Measurements from ENCODE around the gene TAS2R3.
"Not testable (repeated sequence)": the region's sequence is repeated elsewhere in the genome, so short reads cannot be mapped to it uniquely, and the experiment has no call there.

TAS2R3 gene

GRCh38 chr7:141763797-141764196 lies at the start of gene TAS2R3:
TSS of gene TAS2R3 (plus strand) at chr7:141764097. CDS start at chr7:141764159, 62 bp downstream.
- DNase-seq (ENCODE audit: insufficient read length, low spot score): no peak
- FAIRE-seq: no peak

GRCh38 chr7:141714571-141714970 lies 49.3 kb upstream of the TAS2R3 start:
- FAIRE-seq (no peak), DNase-seq (ENCODE audit: insufficient read length, low spot score) (no peak)

GRCh38 chr7:141715018-141715417 lies 48.9 kb upstream of the TAS2R3 start:
- DNase-seq (ENCODE audit: insufficient read length, low spot score): no peak
- no peak for FAIRE-seq

GRCh38 chr7:141715794-141716689 lies 47.9 kb upstream of the TAS2R3 start:
- no peak for FAIRE-seq
- no peak for DNase-seq (ENCODE audit: insufficient read length, low spot score)

- FAIRE-seq: no peak
- no peak for DNase-seq (ENCODE audit: insufficient read length, low spot score)
Observed at GRCh38 chr7:141717450-141717849, 46.4 kb upstream of the TAS2R3 start.

- FAIRE-seq: no peak
- DNase-seq (ENCODE audit: insufficient read length, low spot score): no peak
Observed at GRCh38 chr7:141722529-141722928, 41.4 kb upstream of the TAS2R3 start.

GRCh38 chr7:141729020-141729419 lies 34.9 kb upstream of the TAS2R3 start:
- no peak for DNase-seq (ENCODE audit: insufficient read length, low spot score)
- no peak for FAIRE-seq

- DNase-seq (ENCODE audit: insufficient read length, low spot score) (no peak), FAIRE-seq (no peak)
Observed at GRCh38 chr7:141731476-141732149, 32.3 kb upstream of the TAS2R3 start.

- DNase-seq (ENCODE audit: insufficient read length, low spot score) (no peak), FAIRE-seq (no peak)
Observed at GRCh38 chr7:141737118-141737835, 26.6 kb upstream of the TAS2R3 start.

- FAIRE-seq: no peak
Observed at GRCh38 chr7:141737836-141738591, 25.9 kb upstream of the TAS2R3 start, which contains the start of gene SSBP1. TSS of gene SSBP1 (plus strand) at chr7:141738358. CDS start at chr7:141739167, 809 bp downstream.

GRCh38 chr7:141738592-141739013 lies 25.3 kb upstream of the TAS2R3 start:
- DNase-seq (ENCODE audit: insufficient read length, low spot score) (no peak), FAIRE-seq (no peak)

More at GRCh38 chr7:141737836-141738591, 25.9 kb upstream of the TAS2R3 start, which contains the start of gene SSBP1:
- peak; percentile 76 for DNase-seq (ENCODE audit: insufficient read length, low spot score)

GRCh38 chr7:141739250-141739649 lies 24.6 kb upstream of the TAS2R3 start:
- FAIRE-seq: no peak
- DNase-seq (ENCODE audit: insufficient read length, low spot score): no peak

- DNase-seq (ENCODE audit: insufficient read length, low spot score): no peak
- no peak for FAIRE-seq
Observed at GRCh38 chr7:141742229-141742628, 21.7 kb upstream of the TAS2R3 start.

- FAIRE-seq: no peak
- no peak for DNase-seq (ENCODE audit: insufficient read length, low spot score)
Observed at GRCh38 chr7:141744131-141744530, 19.8 kb upstream of the TAS2R3 start.

- no peak for FAIRE-seq
- no peak for DNase-seq (ENCODE audit: insufficient read length, low spot score)
Observed at GRCh38 chr7:141748396-141748795, 15.5 kb upstream of the TAS2R3 start.

GRCh38 chr7:141751904-141752303 lies 12.0 kb upstream of the TAS2R3 start:
- FAIRE-seq; DNase-seq (ENCODE audit: insufficient read length, low spot score): not testable (repeated sequence)

- DNase-seq (ENCODE audit: insufficient read length, low spot score): no peak
- FAIRE-seq: no peak
Observed at GRCh38 chr7:141752634-141753033, 11.3 kb upstream of the TAS2R3 start.

GRCh38 chr7:141754939-141755338 lies 9.0 kb upstream of the TAS2R3 start:
- DNase-seq (ENCODE audit: insufficient read length, low spot score): no peak
- no peak for FAIRE-seq

- DNase-seq (ENCODE audit: insufficient read length, low spot score); FAIRE-seq: not testable (repeated sequence)
Observed at GRCh38 chr7:141770083-141770583, 6.2 kb downstream of the TAS2R3 start.

- FAIRE-seq (no peak), DNase-seq (ENCODE audit: insufficient read length, low spot score) (no peak)
Observed at GRCh38 chr7:141776374-141776773, 12.5 kb downstream of the TAS2R3 start, which contains the start of gene TAS2R4. TSS of gene TAS2R4 (plus strand) at chr7:141776674. CDS start at chr7:141778489, 1,815 bp downstream.

Measured in HTR-8/SVneo (cell line).